ENCODE data around the gene CAPRIN2. TPM values are rescaled to one million over a fixed set of nuclear protein-coding genes. Genes with fewer than 3 reads are reported as not detected.

CAPRIN2 gene
- total RNA-seq, 2 donors from 2014 or later: 52.8 to 61.8 TPM

GRCh38 chr12:30748147-30748546, 6.6 kb downstream of the CAPRIN2 start:
- Histone ChIP-seq H3K9me3 (no peaks in the 10 kb centered on the region), H3K36me3 (no peaks in the 10 kb centered on the region), H3K4me1 (ENCODE audit: control insufficient read depth in 1 of 2, low read depth in 2 of 2) (peaks cover 4 to 5% of the 10 kb centered on the region in 2 donors), H3K4me3 (no peak overlapping the region), H3K27ac (no peak overlapping the region), H3K27me3 (replicated peaks; ENCODE audit: insufficient read depth) (no peaks in the 10 kb centered on the region)
- TF ChIP-seq, protein P1, sequence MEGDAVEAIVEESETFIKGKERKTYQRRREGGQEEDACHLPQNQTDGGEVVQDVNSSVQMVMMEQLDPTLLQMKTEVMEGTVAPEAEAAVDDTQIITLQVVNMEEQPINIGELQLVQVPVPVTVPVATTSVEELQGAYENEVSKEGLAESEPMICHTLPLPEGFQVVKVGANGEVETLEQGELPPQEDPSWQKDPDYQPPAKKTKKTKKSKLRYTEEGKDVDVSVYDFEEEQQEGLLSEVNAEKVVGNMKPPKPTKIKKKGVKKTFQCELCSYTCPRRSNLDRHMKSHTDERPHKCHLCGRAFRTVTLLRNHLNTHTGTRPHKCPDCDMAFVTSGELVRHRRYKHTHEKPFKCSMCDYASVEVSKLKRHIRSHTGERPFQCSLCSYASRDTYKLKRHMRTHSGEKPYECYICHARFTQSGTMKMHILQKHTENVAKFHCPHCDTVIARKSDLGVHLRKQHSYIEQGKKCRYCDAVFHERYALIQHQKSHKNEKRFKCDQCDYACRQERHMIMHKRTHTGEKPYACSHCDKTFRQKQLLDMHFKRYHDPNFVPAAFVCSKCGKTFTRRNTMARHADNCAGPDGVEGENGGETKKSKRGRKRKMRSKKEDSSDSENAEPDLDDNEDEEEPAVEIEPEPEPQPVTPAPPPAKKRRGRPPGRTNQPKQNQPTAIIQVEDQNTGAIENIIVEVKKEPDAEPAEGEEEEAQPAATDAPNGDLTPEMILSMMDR (IDR thresholded peaks at IDR 0.05): no peak
- ATAC-seq (ENCODE audit: insufficient number of reproducible peaks, low FRiP score, low read depth): no peak
- DNase-seq (ENCODE audit: low spot score): no peak

GRCh38 chr12:30746190-30746589, 8.6 kb downstream of the CAPRIN2 start:
- H3K4me3 ChIP-seq: no peak overlapping the region
- TF ChIP-seq, protein P1 (IDR thresholded peaks at IDR 0.05): no peak

DNA sequence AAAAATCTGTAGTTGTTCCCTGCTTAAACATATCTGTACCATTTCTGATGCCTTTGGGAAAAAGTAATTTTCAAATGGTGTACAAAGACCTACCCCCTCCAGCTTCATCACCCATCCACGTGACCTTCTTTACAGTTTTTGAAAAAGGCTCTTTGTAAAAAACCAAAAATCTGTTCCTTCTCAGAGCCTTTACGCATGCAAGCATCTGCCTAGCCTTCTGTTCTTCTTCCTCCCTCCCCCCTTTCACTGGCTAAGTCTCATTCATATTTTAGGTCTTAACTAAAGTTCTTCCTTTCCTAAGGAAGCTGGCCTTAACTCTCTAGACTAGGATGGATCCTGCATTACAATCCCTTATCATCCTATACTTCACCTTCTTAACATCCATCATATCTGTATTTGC, 10.4 kb downstream of the CAPRIN2 start:
- no peak overlapping the region for H3K4me3 ChIP-seq
- no peaks in the 10 kb centered on the region for H3K4me1 ChIP-seq (ENCODE audit: control insufficient read depth in 1 of 2, low read depth in 2 of 2)
- DNase-seq (ENCODE audit: low spot score) (no peak), ATAC-seq (ENCODE audit: insufficient number of reproducible peaks, low FRiP score, low read depth) (no peak)
- no peaks in the 10 kb centered on the region for H3K9me3 ChIP-seq
- H3K27ac ChIP-seq: no peak overlapping the region
- TF ChIP-seq, protein P1 (IDR thresholded peaks at IDR 0.05): no peak
- no peaks in the 10 kb centered on the region for H3K27me3 ChIP-seq (replicated peaks; ENCODE audit: insufficient read depth)
- no peaks in the 10 kb centered on the region for H3K36me3 ChIP-seq

More at GRCh38 chr12:30746190-30746589, 8.6 kb downstream of the CAPRIN2 start:
- Histone ChIP-seq H3K27ac (no peak overlapping the region), H3K36me3 (no peaks in the 10 kb centered on the region), H3K4me1 (ENCODE audit: control insufficient read depth in 1 of 2, low read depth in 2 of 2) (no peaks in the 10 kb centered on the region), H3K9me3 (no peaks in the 10 kb centered on the region), H3K27me3 (replicated peaks; ENCODE audit: insufficient read depth) (no peaks in the 10 kb centered on the region)
- DNase-seq (ENCODE audit: low spot score): no peak
- ATAC-seq (ENCODE audit: insufficient number of reproducible peaks, low FRiP score, low read depth): no peak

DNA sequence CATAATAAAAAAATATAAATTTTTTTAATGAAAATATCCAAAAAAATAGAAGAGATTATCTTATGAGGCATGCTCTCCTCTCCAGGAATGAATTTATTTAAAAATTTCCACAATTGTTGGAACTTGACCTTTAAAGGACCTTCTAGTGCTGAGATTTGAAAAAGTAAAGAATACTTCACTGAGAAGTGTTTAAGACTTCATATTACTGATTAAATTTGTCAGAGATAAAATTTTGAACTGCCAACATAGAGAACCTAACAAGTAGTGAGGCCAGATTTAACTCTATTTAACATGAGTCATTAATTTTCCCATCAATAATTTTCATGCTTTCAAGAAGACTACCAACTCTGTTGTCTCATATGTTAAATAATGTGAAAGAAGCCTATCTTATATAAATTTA, 14.5 kb downstream of the CAPRIN2 start:
- H3K27me3 ChIP-seq (replicated peaks; ENCODE audit: insufficient read depth): no peaks in the 10 kb centered on the region
- peaks cover 5% of the 10 kb centered on the region for H3K36me3 ChIP-seq
- H3K27ac ChIP-seq: no peak overlapping the region
- DNase-seq (ENCODE audit: low spot score) (no peak), ATAC-seq (ENCODE audit: insufficient number of reproducible peaks, low FRiP score, low read depth) (no peak)
- H3K9me3 ChIP-seq: no peaks in the 10 kb centered on the region
- no peaks in the 10 kb centered on the region for H3K4me1 ChIP-seq (ENCODE audit: control insufficient read depth in 1 of 2, low read depth in 2 of 2)
- TF ChIP-seq, protein P1 (IDR thresholded peaks at IDR 0.05): no peak
- no peak overlapping the region for H3K4me3 ChIP-seq

DNA sequence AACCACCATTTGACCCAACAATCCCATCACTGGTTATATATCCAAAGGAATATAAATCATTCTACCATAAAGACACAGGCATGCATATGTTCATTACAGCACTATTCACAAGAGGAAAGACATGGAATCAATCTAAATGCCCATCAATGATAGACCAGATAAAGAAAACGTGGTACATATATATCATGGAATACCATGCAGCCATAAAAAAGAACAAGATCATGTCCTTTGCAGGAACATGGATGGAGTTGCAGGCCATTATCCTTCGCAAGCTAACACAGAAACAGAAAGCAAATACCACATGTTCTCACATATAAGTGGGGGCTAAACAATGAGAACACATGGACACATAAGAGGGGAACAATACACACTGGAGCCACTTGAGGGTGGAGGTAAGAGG, 15.7 kb downstream of the CAPRIN2 start:
- H3K9me3 ChIP-seq: no peaks in the 10 kb centered on the region
- H3K36me3 ChIP-seq: peaks cover 5% of the 10 kb centered on the region
- no peaks in the 10 kb centered on the region for H3K4me1 ChIP-seq (ENCODE audit: control insufficient read depth in 1 of 2, low read depth in 2 of 2)
- no peaks in the 10 kb centered on the region for H3K27me3 ChIP-seq (replicated peaks; ENCODE audit: insufficient read depth)
- ATAC-seq (ENCODE audit: insufficient number of reproducible peaks, low FRiP score, low read depth): no peak
- TF ChIP-seq, protein P1 (IDR thresholded peaks at IDR 0.05): no peak
- DNase-seq (ENCODE audit: low spot score): no peak
- H3K27ac ChIP-seq: no peak overlapping the region
- no peak overlapping the region for H3K4me3 ChIP-seq

All from thoracic aorta (tissue), 2 donors.